ENCODE results near the gene ZBTB8A. TPM values are rescaled to one million over a fixed set of nuclear protein-coding genes. Genes with fewer than 3 reads are reported as not detected.
"Not testable (repeated sequence)": the region's sequence is repeated elsewhere in the genome, so short reads cannot be mapped to it uniquely, and the experiment has no call there.

ZBTB8A gene
- 38.1 TPM for total RNA-seq

GRCh38 chr1:32538887-32539583 lies at the start of gene ZBTB8A:
TSS of gene ZBTB8A (plus strand) at chr1:32539427. CDS start at chr1:32592932, 53,505 bp downstream.
- DNase-seq = peak; percentile 21

- DNase-seq = no peak
Observed at GRCh38 chr1:32489774-32490454, 49.3 kb upstream of the ZBTB8A start.

DNA sequence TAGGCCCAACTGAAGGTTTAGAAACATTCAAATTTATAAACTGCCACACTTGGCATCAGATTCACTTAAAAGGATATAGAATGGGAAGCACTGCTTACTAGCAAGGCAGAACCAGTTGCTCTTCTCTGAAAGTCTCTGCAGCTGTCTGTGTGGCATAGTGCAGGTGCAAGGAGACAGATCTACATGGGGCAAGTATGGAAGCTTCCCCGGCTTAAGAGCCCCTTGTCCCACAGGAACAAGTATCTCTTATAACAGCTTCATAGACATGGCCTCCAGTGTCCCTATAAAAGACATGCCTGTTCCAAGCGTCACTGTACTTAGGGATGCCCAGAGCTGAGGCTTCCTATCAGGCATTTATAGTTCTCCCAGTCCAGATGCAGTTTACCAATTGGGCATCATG lies 47.8 kb upstream of the ZBTB8A start:
- no peak for DNase-seq

- DNase-seq = no peak
Observed at GRCh38 chr1:32494196-32494595, 45.0 kb upstream of the ZBTB8A start.

DNA sequence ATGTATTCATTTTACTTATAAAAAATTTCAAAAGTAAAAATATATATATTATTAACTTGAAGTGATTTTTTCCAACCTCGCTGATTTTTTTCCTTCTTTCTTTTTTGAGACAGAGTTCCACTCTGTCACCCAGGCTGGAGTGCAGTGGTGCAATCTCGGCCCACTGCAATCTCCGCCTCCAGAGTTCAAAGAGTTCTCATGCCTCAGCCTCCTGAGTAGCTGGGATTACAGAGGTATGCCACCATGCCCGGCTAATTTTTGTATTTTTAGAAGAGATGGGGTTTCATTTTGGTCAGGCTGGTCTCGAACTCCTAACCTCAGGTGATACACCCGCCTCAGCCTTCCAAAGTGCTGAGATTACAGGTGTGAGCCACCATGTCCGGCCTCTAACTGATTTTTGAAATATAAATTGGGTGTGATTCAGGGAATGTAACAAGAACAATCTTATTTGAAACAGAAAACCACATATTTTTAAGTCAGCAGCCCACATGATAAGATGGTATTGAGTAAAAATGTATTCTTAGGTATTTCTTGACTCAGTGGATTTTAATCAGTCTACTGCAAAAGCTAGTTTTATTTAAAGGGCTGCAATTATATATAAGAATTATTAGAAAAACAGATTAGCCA lies 44.4 kb upstream of the ZBTB8A start:
- no peak for DNase-seq

GRCh38 chr1:32496127-32496526 lies 43.1 kb upstream of the ZBTB8A start:
- DNase-seq = no peak

DNA sequence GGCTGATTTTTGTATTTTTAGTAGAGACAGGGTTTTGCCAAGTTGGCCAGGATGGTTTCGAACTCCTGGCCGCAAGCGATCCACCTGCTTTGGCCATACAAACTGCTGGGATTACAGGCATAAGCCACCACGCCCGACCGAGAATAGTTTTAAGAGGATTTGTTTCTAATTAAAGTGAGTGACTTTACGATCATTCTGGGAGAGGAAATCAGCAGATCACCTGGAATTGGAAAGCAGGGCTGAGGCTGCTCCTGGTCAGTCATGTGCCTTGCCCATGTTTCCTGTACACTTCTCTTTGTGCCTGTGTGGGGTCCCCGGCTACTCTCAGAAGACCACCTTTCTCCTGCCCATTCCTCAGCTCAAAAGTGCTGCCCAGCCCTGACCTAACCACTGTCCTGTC lies 40.5 kb upstream of the ZBTB8A start:
- DNase-seq = no peak

DNA sequence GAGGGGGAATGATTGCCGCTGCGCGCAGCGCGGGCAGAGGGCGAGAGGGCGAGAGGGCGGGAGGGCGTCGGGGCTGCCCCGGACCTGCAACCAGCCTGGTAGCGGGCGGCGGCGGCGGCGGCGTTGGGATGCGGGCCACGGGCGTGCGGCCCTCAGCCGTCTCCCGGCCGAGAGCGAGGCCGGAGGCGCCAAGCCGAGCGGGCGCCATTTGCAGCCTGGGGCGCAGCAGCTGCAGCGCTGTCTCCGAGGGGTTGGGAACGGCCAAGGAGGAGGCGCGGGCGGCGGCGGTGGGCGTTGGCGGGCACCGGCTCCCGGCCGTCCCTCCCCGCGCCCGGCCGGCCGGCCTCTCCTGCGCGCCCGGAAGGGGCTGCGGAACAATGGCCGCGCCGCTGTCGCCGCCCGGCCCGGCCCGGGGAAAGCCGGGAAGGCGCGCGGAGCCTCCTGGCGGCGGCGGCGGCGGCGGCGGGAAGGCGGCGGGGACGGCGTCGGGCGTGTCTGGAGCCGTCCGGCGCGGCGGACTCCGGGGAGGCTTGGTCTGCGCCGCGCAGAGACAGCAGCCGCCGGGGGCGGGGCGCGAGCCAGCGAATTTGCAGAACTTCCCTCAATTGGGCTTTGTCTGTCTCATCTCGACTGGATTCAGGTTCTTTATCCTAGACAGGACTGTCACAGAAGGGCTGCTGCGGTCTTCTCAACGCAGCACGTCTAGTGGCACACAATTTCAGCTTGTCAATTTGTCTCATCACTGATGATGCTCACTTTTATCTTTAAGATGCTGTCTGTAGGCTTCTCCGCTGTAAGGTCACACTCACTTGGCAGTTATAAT lies 38.6 kb upstream of the ZBTB8A start:
- DNase-seq = peak; percentile 22

DNA sequence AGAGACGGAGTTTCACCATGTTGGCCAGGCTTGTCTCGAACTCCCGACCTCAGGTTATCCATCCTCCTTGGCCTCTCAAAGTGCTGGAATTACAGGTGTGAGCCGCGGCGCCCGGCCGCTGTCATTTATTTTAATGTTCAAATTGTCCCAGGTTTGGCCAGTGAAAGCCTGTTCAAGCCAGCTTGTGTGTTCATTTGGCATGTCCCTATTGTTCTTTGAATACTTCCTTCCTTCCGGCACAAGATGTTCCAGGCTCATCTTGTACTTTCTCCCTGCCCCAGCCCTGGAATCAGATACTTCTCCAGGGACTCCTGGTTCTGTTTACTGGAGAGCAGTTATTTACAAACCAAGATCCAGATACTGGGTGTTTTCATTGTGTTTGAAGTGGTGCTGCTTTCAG lies 37.4 kb upstream of the ZBTB8A start:
- DNase-seq = no peak

GRCh38 chr1:32503153-32503552 lies 36.1 kb upstream of the ZBTB8A start:
- no peak for DNase-seq

GRCh38 chr1:32507021-32507420 lies 32.2 kb upstream of the ZBTB8A start:
- DNase-seq = no peak

DNA sequence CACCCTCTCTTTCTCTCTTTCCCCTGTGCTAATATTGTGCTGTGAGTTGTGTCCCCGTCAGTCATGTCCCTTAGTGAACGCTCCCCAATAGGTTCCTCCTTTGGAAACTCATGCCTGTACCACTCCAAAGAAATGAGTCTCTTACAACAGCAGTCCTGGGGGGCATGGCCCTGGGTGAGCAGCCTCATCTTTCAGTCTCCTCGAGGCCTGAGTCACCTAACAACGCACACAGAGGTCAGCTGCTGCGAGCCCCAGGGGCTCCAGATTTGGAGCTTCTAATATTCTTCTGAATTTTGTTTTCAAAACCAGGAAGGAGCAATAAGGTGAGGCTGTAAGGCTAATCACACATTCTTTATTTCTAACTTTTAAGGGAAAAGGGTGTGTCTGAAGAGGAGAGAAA lies 30.5 kb upstream of the ZBTB8A start:
- DNase-seq = no peak

GRCh38 chr1:32509939-32510338 lies 29.3 kb upstream of the ZBTB8A start:
- no peak for DNase-seq

DNA sequence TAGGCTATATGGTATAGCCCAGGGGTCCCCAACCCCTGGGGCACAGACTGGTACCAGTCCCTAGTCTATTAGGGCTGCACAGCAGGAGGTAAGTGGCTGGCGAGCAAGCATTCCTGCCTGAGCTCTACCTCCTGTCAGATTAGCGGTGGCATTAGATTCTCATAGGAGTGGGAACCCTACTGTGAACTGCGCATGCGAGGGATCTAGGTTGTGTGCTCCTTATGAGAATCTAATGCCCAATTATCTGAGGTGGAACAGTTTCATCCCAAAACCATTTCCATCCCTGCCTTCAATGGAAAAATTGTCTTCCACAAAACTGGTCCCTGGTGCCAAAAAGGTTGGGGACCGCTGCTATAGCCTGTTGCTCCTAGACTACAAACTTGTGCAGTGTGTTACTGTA lies 22.8 kb upstream of the ZBTB8A start:
- DNase-seq = no peak

GRCh38 chr1:32518976-32519375 lies 20.3 kb upstream of the ZBTB8A start:
- no peak for DNase-seq

DNA sequence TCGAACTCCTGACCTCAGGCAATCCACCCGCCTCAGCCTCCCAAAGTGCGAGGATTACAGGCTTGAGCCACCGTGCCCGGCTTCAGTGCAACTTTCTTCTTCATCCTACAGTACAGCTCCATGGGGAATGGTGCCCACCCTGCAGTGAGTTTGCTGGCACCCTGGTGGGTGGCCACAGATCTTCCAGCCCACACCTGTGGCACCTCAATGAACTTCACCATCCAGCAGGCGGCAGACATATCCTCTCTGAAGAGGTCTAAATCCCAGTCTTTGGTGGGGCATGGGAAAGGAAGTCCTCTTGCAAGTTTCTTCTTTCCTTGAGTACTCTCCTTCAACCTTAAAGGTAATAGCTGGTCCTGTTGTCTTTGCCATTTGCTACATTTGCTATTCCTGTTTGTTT lies 18.1 kb upstream of the ZBTB8A start:
- DNase-seq = no peak

DNA sequence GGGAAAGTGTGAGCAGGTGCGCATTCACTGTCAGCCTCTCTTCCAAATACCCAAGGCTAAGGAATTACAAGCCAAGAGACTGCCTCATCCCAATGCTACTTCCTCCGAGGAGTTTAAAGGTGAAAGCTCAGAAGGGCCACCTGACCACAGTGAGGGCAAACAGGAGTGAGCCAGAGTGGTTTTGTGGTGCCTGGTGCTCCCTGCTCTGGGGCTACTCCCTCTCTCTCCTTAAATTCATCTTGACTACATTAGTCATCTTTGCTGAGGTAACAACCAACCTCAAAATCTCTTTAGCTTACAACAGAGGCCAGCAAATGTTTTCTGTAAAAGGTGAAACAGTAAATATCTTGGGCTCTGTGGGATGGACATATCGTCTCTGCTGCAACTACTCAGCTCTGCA lies 14.2 kb upstream of the ZBTB8A start:
- no peak for DNase-seq

DNA sequence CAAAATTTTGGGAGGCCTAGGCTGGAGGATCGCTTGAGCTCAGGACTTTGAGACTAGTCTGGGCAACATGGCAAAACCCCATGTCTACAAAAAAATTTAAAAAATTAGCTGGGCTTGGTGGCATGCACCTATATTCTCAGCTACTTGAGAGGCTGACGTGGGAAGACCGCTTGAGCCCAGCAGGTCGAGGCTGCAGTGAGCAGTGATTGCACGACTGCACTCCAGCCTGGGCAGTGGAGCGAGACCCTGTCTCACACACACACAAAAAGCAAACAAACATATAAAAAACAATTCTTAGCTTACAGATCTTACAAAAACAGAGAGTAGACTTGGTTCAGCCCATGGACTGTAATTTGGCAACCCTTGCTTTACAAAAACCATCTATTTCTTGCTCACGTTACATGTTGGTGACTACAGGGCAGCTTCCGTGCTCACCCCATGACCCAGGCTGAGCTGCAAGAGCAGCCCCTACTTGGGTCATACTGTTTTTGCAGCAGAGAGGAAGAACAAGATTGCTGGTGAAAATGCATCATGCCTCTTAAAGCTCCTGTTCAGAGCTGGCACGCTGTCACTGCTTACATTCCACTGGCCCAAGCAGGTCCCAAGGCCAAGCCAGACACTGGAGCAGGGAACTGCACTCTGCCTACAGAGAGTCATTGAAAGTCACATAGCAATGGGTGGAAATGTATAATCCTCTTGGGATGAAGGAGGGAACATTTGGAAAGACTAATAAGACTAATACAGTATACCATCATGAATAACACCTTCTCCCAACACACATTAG lies 13.4 kb upstream of the ZBTB8A start:
- no peak for DNase-seq

DNA sequence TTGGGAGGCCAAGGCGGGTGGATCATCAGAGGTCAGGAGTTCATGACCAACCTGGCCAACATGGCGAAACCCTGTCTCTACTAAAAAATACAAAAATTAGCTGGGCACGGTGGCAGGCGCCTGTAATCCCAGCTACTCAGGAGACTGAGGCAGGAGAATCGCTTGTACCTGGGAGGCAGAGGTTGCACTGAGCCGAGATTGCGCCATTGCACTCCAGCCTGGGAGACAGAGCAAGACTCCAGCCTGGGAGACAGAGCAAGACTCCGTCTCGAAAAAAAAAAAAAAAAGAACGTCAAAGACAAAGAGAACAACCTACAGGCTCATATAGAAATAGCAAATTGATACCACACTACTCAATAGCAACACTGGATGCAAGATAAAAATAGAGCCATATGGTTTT lies 10.7 kb upstream of the ZBTB8A start:
- DNase-seq = not testable (repeated sequence)

GRCh38 chr1:32533792-32534327 lies 5.4 kb upstream of the ZBTB8A start:
- no peak for DNase-seq

GRCh38 chr1:32536117-32536516 lies 3.1 kb upstream of the ZBTB8A start:
- no peak for DNase-seq

DNA sequence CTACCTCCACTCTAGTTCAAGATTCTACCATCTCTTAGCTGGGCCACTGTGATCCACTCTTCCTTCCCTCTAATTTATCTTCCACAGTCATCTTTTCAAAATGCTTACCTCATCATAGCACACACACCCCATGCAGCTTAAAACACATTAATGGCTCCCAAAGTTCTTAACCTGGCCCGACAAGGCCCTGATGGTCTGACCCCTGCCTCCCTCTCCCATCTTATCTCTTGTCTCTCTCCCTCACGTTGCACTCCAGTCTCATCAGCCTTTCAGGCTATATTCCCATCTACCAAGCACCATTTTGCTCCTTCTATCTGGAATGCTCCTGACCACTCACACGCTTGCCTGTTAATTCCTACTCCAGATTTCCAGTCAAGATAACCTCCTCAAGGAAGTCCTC lies 2.5 kb upstream of the ZBTB8A start:
- no peak for DNase-seq

All from occipital lobe (tissue), 2 donors.